GM18868 (cell line): Measurements from ENCODE around the gene VANGL2.
"Not testable (repeated sequence)": the region's sequence is repeated elsewhere in the genome, so short reads cannot be mapped to it uniquely, and the experiment has no call there.

Source experiments
- ATAC-seq: cut with Tn5 transposase; IDR thresholded peaks from one replicate; pipeline ENCODE4 v1.9.1; 2021; ENCODE audit warnings: mild to moderate bottlenecking, moderate library complexity; ENCODE audit not compliant: unreplicated experiment

The VANGL2 gene

GRCh38 chr1:160370561-160371345 is 29.6 kb upstream of the VANGL2 start:
- no peak for ATAC-seq

GRCh38 chr1:160371346-160371631 is 29.1 kb upstream of the VANGL2 start:
- ATAC-seq = no peak

- no peak for ATAC-seq
Measured at GRCh38 chr1:160371756-160372155, 28.6 kb upstream of the VANGL2 start.

DNA sequence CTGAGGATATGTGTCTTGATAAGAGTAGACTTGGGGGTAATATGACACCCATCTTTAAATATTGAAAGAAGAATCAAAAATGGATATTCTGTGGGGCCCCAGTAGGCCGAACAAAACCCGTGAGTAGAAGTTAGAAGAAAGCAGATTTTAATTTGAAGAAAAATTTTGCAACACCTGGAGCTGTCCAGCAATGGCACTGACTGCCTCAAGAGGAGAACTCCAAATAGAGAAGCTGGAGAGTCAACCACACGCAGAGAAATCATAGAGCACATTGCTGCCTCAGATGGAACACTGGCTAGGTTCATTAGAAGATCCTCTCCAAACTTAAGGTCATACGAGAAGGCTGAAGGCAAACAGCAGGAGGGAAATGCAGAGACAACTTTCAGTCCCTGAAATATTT is 26.7 kb upstream of the VANGL2 start:
- no peak for ATAC-seq

DNA sequence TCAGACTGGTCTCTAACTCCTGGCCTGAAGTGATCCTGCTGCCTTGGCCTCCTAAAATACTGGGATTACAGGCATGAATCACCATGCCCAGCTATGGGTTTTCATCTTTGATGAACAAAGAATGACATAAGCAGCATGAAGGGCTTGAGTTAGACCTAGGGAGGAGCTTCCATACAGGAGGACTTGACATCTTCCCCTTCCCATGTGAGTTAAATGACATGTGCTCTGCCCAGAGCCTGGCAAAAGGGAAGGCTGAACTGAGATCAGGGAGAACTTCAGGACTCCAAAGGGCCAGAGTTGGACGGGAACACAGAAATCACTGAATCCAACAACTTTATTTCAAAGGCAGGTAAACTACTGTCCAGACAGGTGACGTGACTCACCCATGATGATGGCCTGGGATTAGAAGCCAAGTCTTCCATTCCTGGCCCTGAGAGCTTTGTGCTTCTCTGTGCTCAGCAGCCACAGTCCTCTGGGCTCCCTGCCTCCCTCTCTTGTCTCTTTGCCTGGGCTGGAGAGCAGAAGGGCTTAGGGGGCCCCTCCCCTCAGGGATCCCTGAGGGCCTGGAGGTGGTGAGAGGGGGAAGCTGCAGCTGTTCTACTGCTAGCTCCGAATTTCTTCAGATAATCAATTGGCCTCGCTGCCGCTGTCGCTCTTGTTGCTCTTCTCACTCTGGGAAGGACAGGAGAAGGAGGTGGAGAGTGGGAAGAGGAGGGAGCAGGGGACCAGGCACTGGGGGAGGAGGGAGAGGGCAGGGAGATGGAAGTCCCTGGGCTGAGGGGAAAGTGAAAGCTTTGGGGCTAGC is 25.9 kb upstream of the VANGL2 start:
- ATAC-seq = no peak

DNA sequence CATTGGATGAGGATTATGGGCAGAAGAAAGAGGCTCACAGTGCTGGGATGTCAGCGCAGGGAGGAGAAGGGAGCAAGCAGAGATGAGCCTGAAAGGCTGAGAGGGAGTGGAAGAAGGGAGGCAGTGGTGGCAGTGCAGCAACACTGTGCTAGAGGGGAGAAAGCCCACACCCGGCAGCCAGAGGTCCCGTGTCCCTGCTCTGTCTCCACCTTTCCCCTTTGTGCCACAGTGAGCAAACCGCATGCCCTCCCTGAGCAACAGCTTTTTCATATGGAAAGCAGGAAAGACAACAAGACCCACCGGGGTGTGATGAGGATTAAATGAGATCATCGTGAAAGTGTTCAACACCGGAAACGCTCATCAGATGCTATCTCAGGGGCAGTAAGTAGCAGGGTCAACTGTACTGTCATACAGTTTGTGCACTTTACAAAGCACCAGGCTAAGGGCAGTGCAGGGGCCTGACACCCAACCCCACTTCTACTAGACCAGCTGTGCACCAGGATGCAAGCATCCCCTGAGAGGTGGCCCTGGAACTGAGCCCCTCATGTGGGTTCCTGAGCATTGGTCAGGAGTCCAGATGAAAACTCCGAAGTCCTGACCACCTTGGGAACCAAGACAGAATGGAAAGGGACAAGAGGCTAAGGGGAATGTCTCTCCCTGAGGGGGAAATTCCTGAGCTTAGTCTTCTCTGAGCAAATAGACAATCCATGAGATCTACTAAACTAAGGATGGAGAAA is 24.4 kb upstream of the VANGL2 start:
- ATAC-seq = no peak

- ATAC-seq = peak; percentile 63
Measured at GRCh38 chr1:160376525-160377131, 23.7 kb upstream of the VANGL2 start.

DNA sequence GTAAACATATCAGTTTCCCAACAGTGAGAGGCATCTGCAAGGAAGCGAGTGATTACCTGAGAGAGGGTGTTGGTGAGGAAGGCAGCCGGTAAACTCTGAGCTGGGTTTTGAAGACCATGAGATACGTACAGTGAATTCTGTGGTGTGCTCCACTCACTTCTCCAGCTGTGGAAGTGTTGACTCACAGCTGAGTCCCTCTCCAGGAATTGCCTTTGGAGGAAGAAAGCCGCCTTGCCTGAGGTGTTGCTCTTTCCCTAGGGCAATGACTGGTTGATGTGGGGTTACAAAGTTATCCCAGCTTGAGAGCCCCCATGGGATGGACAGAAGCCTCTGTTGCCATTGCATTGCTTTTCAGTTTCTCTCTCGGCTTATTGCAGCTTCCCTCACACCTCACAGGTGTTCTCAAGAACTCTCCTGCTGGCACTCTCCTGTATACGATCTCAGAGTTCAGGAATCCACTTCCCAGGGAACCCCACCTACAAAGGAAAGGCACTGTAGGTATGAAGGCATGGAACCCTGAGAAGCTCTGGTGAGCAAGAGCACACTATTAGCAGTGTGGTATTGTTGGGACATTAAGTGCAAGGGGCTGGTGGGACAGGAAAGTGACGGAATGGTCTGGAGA is 22.7 kb upstream of the VANGL2 start:
- ATAC-seq = no peak

DNA sequence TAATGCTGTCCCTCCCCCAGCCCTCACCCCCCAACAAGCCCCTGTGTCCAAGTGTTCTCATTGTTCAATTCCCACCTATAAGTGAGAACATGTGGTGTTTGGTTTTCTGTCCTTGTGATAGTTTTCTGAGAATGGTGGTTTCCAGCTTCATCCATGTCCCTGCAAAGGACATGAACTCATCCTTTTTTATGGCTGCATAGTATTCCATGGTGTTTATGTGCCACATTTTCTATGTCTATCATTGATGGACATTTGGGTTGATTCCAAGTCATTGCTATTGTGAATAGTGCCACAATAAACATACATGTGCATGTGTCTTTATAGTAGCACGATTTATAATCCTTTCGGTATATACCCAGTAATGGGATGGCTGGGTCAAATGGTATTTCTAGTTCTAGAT is 15.6 kb upstream of the VANGL2 start:
- not testable (repeated sequence) for ATAC-seq

DNA sequence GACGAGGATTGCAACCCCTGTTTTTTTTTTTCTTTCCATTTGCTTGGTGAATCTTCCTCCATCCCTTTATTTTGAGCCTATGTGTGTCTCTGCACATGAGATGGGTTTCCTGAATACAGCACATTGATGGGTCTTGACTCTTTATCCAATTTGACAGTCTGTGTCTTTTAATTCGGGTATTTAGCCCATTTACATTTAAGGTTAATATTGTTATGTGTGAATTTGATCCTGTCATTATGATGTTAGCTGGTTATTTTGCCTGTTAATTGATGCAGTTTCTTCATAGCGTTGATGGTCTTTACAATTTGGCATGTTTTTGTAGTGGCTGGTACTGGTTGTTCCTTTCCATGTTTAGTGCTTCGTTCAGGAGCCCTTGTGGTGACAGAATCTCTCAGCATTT is 12.0 kb upstream of the VANGL2 start:
- not testable (repeated sequence) for ATAC-seq

GRCh38 chr1:160394673-160395072 is 5.7 kb upstream of the VANGL2 start:
- ATAC-seq = no peak

GRCh38 chr1:160397651-160398050 is 2.7 kb upstream of the VANGL2 start:
- no peak for ATAC-seq

- no peak for ATAC-seq
Measured at GRCh38 chr1:160398823-160399222, 1.5 kb upstream of the VANGL2 start.

- ATAC-seq = no peak
Measured at GRCh38 chr1:160399544-160400222, 681 bp upstream of the VANGL2 start.

DNA sequence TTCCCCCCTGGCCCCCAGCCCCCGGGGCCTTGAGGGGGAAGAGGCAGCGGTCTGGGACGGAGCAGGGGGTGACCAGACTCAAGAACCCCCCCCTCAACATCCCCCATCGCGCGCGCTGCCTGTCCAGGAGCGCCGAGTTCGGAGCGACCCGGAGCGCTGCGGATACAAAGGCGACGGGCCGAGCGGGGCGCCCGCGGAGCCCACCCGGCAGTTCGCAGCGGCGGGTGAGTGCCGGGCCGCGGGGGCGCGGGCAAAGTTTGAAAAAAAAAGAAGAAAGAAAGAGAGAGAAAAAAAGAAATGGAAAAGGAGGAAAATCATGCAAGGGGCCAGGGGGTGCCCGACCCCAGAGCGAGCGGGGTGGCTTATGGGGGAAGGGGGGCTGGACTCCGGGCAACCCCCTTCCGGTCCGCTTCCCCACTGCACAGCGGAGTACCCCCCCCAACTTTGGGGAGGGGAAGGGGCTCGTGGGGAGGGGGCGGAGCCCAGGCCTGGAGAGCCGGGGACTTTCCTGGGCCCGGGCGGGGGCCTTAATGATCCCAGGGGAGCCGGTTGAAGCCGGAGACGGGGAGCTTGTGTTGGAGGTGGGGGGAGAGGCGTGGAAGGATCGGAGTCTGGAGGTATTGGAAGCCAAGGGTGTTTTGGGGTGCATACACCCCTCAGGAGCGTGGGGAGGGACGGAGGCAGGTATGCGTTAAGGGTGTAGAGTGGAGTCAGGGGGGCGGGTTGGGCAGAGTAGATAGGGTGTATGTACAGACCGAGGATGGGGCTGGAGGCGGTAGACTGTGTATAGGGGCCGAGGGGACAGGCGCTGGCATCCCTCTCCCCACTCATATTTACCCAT is 502 bp downstream of the VANGL2 start:
- ATAC-seq = no peak

DNA sequence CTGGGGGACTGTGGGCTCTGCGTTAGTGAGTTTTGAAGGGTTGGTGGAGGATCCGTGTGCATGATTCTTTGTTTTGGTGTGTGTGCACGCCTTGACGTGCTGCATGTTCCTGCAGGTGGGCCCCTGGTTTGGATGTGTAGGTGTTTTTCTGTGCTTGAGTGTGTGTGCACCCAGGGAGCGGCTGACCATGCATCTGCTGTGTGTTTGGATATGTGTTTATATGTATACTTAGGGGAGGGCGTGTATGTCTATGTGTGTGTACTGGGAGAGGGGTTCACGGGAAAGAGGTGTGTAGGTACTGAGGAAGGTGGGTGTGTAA is 1.1 kb downstream of the VANGL2 start:
- ATAC-seq = no peak

- no peak for ATAC-seq
Measured at GRCh38 chr1:160402001-160402795, 1.8 kb downstream of the VANGL2 start.

DNA sequence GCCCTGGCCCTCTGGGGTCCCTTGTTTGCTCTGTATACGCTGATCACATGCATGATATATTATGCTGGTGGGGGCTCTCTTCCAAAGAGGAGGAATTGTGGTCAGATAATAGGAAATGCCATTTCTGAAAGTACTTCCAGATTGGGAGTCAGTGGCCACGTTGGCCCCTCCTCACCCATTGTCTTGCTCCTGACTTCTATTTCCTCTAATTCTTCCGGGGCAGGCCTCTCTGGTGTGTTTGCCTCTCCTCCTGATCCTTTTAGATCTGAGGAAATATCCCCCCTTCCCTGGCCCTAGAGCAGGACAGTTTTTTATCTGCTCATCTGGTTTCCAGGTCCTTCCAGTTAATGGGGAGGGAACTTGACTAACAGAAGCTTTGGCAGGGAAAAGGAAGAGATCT is 2.9 kb downstream of the VANGL2 start:
- no peak for ATAC-seq

DNA sequence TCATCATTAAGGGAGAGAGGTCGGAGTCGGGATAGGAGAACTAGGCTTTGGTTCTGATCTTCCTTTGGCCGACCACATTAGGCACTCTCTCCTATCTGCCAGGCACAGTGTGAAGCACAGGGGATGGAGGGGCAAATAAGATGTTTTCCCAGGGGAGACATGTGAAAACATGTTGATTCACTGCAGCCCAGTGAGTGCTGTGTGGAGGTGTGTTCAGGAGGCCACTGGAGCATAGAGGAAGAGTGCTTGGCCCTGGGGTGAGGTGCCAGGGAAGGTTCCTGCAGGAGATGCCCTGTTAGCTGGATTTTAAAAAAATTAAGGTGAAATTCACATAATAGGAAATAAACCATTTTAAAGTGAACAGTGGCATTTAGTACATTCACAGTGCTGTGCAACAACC is 3.7 kb downstream of the VANGL2 start:
- ATAC-seq = no peak
